Cerebellar cortex (tissue), 1 donor: Measurements from ENCODE around the gene KDSR.

Source experiments
- DNase-seq: peaks from one replicate; pipeline ENCODE4 v3.0.0-alpha.2; 2015; ENCODE audit warnings: low spot score

Gene KDSR, protein sequence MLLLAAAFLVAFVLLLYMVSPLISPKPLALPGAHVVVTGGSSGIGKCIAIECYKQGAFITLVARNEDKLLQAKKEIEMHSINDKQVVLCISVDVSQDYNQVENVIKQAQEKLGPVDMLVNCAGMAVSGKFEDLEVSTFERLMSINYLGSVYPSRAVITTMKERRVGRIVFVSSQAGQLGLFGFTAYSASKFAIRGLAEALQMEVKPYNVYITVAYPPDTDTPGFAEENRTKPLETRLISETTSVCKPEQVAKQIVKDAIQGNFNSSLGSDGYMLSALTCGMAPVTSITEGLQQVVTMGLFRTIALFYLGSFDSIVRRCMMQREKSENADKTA

DNA sequence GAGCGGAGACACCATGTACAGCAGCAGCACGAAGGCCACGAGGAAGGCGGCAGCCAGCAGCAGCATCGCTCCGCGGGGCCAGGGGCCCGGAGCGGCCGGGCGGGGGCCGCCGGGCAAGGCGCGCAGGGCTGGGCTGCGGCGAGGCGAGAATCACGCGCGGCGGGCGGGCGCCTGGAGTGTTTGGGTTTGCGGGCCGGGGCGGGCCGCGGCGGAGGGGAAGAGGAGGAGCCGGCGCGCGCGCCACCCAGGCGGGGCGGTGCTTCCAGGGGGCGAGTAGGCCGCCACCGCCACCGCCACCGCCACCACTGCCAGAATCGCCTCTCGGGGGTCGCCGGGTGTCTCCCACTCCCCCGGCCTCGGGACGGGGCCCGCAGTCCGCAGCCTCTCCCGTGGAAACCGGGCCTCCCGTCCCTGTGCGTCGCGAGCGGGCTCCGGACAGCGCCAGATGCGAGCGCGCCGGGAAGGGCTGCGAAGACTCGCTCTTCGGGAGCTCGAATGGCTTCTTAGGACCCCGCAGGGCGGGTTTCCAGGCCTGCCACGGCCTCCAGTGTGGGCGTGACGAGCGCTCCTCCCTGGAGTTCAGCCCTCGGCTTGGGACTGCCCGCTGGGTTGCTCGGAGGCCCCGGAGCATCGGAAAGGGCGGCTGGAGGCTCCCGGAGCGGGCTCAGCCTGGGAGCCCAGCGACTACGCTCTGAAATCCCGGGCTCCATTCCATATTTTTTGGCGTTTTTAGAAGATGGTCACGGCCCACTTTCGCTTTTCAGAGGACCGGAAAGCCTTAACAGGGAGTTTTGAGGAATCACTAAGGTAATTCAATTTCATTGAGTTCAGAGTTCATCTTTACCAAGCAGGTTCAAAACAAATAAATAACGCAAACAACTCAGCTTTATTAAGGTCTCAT, at the start of gene KDSR:
Gene KDSR (minus strand): TSS at position 154 of the 901 bp plus-strand sequence. CDS start 88 bp downstream, at position 66.
- DNase-seq = peak; percentile 93

GRCh38 chr18:63412953-63413352, 45.9 kb upstream of the KDSR start:
- DNase-seq = no peak

DNA sequence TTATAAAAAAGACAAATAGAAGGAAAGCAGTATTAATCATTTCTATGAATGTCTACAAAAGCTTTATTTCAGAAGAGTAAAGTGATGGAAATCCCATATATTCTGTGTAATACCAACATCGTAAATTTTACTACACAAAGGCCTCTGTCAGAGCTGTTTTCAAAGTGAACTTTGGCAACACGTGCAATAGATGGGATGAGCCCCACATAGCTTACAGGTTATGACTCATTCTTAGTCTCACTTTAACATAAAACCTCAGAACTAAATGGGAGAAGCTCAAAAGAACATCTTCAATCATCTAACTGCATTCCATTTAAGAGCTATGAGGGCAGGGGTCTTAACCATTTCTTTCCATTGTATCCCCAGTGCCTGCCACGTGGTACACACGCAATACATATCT, 43.8 kb upstream of the KDSR start:
- DNase-seq = no peak

- DNase-seq = no peak
These were observed 42.3 kb upstream of the KDSR start for GRCh38 chr18:63409301-63409700.

- DNase-seq = no peak
These were observed 40.7 kb upstream of the KDSR start for GRCh38 chr18:63407734-63408133.

- peak; percentile 17 for DNase-seq
These were observed 39.0 kb upstream of the KDSR start for GRCh38 chr18:63405986-63406385.

GRCh38 chr18:63402246-63403162, 35.5 kb upstream of the KDSR start:
- no peak for DNase-seq

GRCh38 chr18:63399300-63399699, 32.3 kb upstream of the KDSR start:
- no peak for DNase-seq

DNA sequence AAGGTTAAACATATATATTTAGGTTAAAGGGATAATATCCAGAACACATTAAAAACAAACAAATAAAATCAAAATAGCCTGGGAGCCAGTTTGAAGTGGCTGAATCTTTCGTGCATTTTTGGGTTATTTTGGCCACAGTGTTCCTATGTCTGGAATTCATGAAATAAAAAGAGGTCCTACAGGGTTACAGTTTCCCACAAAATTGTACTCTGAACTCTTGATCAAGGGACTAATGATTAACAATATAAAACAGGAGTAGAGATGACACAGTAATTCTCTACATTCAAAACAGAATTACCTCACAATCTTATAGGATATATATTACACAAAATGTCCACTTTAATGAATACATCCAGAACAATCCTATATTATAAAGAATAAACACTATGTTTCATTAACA, 30.3 kb upstream of the KDSR start:
- no peak for DNase-seq

- no peak for DNase-seq
These were observed 28.5 kb upstream of the KDSR start for GRCh38 chr18:63395503-63395902.

DNA sequence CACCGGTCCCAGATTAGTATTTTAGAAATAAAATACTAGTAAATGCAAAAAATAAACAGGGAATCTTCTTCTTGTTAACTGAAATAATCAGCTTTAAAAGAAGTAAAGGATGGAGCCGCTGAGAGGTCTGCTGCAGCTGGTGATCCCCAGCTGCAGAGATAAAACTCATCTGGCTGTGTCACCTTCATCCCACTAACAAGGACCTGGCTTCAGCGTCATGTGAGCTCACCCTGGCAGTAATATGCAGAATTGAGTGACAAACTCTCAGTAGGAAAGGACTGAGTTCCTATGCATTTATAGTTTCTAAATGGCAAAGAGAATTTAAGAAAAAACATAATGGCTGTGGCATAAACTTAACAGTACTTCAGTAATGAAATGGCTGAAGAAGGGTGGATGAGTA, 27.9 kb upstream of the KDSR start:
- DNase-seq = no peak

GRCh38 chr18:63387861-63388260, 20.9 kb upstream of the KDSR start:
- no peak for DNase-seq

- DNase-seq = no peak
These were observed 15.8 kb upstream of the KDSR start for GRCh38 chr18:63382843-63383242.

DNA sequence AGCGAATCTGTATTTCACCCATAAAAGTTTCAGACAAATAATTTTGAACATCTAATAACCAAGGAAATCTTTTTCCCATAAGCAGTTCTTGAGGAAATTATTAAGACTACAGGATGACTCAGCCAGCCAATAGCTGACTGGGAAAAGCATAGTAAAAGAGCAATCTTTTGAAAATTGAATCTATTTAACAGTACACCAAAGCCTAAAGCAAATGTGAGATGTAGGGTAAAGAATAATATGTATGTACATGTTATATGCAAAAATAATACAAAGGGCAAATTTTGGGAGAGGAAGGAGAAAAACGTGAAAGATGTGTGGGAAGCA, 12.6 kb upstream of the KDSR start:
- DNase-seq = no peak

DNA sequence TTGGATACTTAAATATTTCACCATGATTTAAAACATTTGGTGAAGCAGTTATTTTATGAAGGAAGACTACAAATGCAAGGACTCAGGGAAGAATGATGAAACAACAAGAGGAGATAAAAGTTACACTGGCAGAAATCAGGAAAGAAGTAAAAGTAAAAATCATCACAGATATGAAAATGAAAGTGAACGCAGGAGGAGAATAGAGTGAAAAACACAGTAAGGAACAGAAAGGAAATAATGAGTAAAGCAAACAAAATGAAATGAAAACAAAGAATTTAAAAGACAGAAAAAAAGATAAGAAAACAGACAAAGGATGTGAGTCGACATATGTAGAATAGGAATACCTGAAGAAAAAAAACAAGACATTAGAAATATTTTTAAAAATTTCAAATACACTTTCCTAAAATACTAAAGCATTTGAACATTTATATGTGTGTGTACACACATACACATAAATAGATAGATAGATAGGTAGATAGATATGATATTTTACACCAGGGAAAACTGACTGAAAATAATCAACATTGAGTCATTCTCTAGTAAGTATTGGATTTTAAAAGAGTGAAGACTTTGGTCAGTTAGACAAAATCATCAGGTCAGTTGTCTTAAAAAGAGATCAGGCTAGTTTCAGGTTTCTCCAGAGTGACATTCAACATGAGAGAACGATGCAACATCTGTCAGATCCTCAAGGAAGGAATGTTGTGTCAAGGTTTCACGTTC, 12.1 kb upstream of the KDSR start:
- DNase-seq = no peak

- no peak for DNase-seq
These were observed 10.4 kb upstream of the KDSR start for GRCh38 chr18:63377275-63377980.

- DNase-seq = no peak
These were observed 9.5 kb upstream of the KDSR start for GRCh38 chr18:63376538-63376937.

DNA sequence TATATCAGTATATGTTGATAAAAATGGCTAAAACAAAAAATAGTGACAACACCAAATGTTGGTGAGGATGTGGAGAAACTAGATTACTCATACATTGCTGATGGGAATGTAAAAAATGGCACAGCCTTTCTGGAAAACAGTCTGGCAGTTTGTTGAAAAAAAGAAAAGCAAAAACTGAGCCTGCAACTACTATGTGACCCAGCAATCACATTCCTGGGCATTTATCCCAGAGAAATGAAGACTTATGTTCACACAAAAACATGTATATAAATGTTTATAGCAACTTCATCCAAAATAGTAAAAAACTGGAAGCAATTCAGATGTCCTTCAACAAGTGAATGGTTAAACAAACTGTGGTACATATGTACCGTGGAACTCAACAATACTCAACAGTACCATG, 7.5 kb upstream of the KDSR start:
- DNase-seq = no peak

GRCh38 chr18:63373161-63373560, 6.2 kb upstream of the KDSR start:
- no peak for DNase-seq

DNA sequence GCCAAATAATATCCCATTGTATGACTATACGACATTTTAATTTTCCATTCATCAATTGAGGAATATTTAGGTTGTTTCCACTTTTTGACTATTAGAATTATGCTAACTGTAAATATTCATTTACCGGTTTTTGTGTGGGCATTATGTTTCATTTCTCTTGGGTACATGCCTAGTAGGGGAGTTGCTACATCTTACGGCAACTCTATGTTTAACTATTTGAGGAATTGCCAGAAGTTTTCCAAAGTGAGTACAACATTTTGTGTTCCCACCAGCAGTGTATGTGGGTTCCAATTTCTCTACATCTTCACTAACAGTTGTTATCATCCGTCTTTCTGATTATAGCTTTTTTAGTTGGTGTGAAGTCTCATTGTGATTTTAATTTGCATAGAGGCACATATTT, 1.6 kb upstream of the KDSR start:
- no peak for DNase-seq
